Measurements from ENCODE around the gene LRRC45.
A peak's percentile ranks its signal among the peaks of the same experiment; 100 is the strongest.
"Not testable (repeated sequence)": the region's sequence is repeated elsewhere in the genome, so short reads cannot be mapped to it uniquely, and the experiment has no call there.

Gene LRRC45

GRCh38 chr17:82036634-82037091, 13.6 kb downstream of the LRRC45 start:
- no peak for DNase-seq

- DNase-seq, result peak; percentile 97
These were observed 14.2 kb downstream of the LRRC45 start, which contains the start of gene DCXR for GRCh38 chr17:82037092-82037888. Gene DCXR (minus strand): TSS chr17:82037697. CDS start chr17:82037682, 15 bp downstream.

GRCh38 chr17:82037889-82038195, 14.7 kb downstream of the LRRC45 start:
- DNase-seq, result no peak

GRCh38 chr17:82038796-82039409, 15.8 kb downstream of the LRRC45 start:
- not testable (repeated sequence) for DNase-seq

GRCh38 chr17:82039695-82040299, 16.7 kb downstream of the LRRC45 start:
- DNase-seq, result no peak

GRCh38 chr17:82041144-82041814, 18.2 kb downstream of the LRRC45 start:
- no peak for DNase-seq

- DNase-seq, result no peak
These were observed 19.5 kb downstream of the LRRC45 start for GRCh38 chr17:82042649-82043048.

GRCh38 chr17:82043507-82043906, 20.4 kb downstream of the LRRC45 start:
- DNase-seq, result no peak

- DNase-seq, result no peak
These were observed 22.9 kb downstream of the LRRC45 start for GRCh38 chr17:82045936-82046484.

- no peak for DNase-seq
These were observed 23.8 kb downstream of the LRRC45 start for GRCh38 chr17:82046903-82047302.

GRCh38 chr17:82047379-82047778, 24.3 kb downstream of the LRRC45 start:
- no peak for DNase-seq

- no peak for DNase-seq
These were observed 24.9 kb downstream of the LRRC45 start for GRCh38 chr17:82047914-82048570.

GRCh38 chr17:82048571-82048971, 25.5 kb downstream of the LRRC45 start:
- DNase-seq, result no peak

GRCh38 chr17:82049106-82049505, 26.0 kb downstream of the LRRC45 start:
- DNase-seq, result no peak

GRCh38 chr17:82049521-82049971, 26.4 kb downstream of the LRRC45 start:
- DNase-seq, result no peak

- no peak for DNase-seq
These were observed 27.2 kb downstream of the LRRC45 start for GRCh38 chr17:82050152-82050760.

GRCh38 chr17:82050761-82051641, 27.9 kb downstream of the LRRC45 start:
- DNase-seq, result no peak

- DNase-seq, result peak; percentile 84
These were observed 28.9 kb downstream of the LRRC45 start, which contains the start of the genes GPS1 and RFNG for GRCh38 chr17:82051776-82052637. Gene GPS1 (plus strand): TSS chr17:82051898. CDS start chr17:82051932, 34 bp downstream. Gene RFNG (minus strand): TSS chr17:82051811. CDS start chr17:82051766, 45 bp downstream.

- DNase-seq, result no peak
These were observed 29.5 kb downstream of the LRRC45 start for GRCh38 chr17:82052638-82053059.

- DNase-seq, result no peak
These were observed 30.0 kb downstream of the LRRC45 start for GRCh38 chr17:82053130-82053529.

All from activated CD4-positive, CD25-positive, alpha-beta regulatory T cell treated with anti-CD3 and anti-CD28 coated beads, Interleukin-2, amount 50 U/mL, for 72 hours (primary cell).